ENCODE data around the gene DMD. TPM values are rescaled to one million over a fixed set of nuclear protein-coding genes. Genes with fewer than 3 reads are reported as not detected.

DMD gene
- total RNA-seq, 2 donors from 2014 or later: 19.6 to 24.9 TPM

GRCh38 chrX:31355206-31355955, 1856.0 kb downstream of the DMD start:
- WGBS, 2 experiments (ENCODE audit: insufficient coverage in 1 of 2, insufficient read length in 1 of 2): 83% methylated on average over 1 of the region's 6 CpGs; no CpG with 5 or more reads in 1 of the 2 experiments

GRCh38 chrX:31353095-31353494, 1858.3 kb downstream of the DMD start:
- H3K27ac Mint-ChIP-seq: no peak overlapping the region
- Histone ChIP-seq H3K9ac (ENCODE audit: extremely low read depth, low read length, poor library complexity, severe bottlenecking) (no peak overlapping the region), H3K4me1 (ENCODE audit: control insufficient read depth, insufficient read depth, low read length) (no peaks in the 10 kb centered on the region), H3K36me3 (ENCODE audit: control insufficient read depth, insufficient read depth, low read length) (no peaks in the 10 kb centered on the region), H3K4me3 (ENCODE audit: low read length) (no peak overlapping the region), H3K9me3 (ENCODE audit: control insufficient read depth, low read length) (no peaks in the 10 kb centered on the region), H3K27ac (ENCODE audit: low read depth, low read length) (no peak overlapping the region), H3K27me3 (ENCODE audit: control insufficient read depth, insufficient read depth, low read length, poor library complexity, severe bottlenecking) (no peaks in the 10 kb centered on the region)
- H3K27me3 Mint-ChIP-seq (ENCODE audit: insufficient read depth): no peaks in the 10 kb centered on the region
- no peak overlapping the region for H3K4me3 Mint-ChIP-seq
- no peak for TF ChIP-seq CTCF (conservative IDR thresholded peaks at IDR 0.05)
- WGBS, 2 experiments (ENCODE audit: insufficient coverage in 1 of 2, insufficient read length in 1 of 2): 57 to 82% methylated on average over 3 to 4 of the region's 4 CpGs
- DNase-seq: no peak
- peaks cover 9% of the 10 kb centered on the region for H3K4me1 Mint-ChIP-seq
- peaks cover 23% of the 10 kb centered on the region for H3K9me3 Mint-ChIP-seq
- no peaks in the 10 kb centered on the region for H3K36me3 Mint-ChIP-seq (ENCODE audit: low read depth)

More at GRCh38 chrX:31355206-31355955, 1856.0 kb downstream of the DMD start:
- Histone ChIP-seq H3K9ac (ENCODE audit: extremely low read depth, low read length, poor library complexity, severe bottlenecking) (no peak overlapping the region), H3K27ac (ENCODE audit: low read depth, low read length) (no peak overlapping the region), H3K36me3 (ENCODE audit: control insufficient read depth, insufficient read depth, low read length) (no peaks in the 10 kb centered on the region), H3K27me3 (ENCODE audit: control insufficient read depth, insufficient read depth, low read length, poor library complexity, severe bottlenecking) (no peaks in the 10 kb centered on the region), H3K4me1 (ENCODE audit: control insufficient read depth, insufficient read depth, low read length) (no peaks in the 10 kb centered on the region), H3K4me3 (ENCODE audit: low read length) (no peak overlapping the region), H3K9me3 (ENCODE audit: control insufficient read depth, low read length) (no peaks in the 10 kb centered on the region)
- no peak for TF ChIP-seq CTCF (conservative IDR thresholded peaks at IDR 0.05)
- no peak overlapping the region for H3K4me3 Mint-ChIP-seq
- H3K4me1 Mint-ChIP-seq: peaks cover 14% of the 10 kb centered on the region
- no peaks in the 10 kb centered on the region for H3K36me3 Mint-ChIP-seq (ENCODE audit: low read depth)
- H3K27ac Mint-ChIP-seq: no peak overlapping the region
- DNase-seq: no peak
- H3K9me3 Mint-ChIP-seq: peaks cover 17% of the 10 kb centered on the region
- H3K27me3 Mint-ChIP-seq (ENCODE audit: insufficient read depth): no peaks in the 10 kb centered on the region

- Mint-ChIP-seq H3K4me1 (no peaks in the 10 kb centered on the region), H3K9me3 (peaks cover 30% of the 10 kb centered on the region), H3K4me3 (no peak overlapping the region), H3K27me3 (ENCODE audit: insufficient read depth) (no peaks in the 10 kb centered on the region), H3K27ac (no peak overlapping the region), H3K36me3 (ENCODE audit: low read depth) (peaks cover 2% of the 10 kb centered on the region)
- no peak for TF ChIP-seq CTCF (conservative IDR thresholded peaks at IDR 0.05)
- Histone ChIP-seq H3K27me3 (ENCODE audit: control insufficient read depth, insufficient read depth, low read length, poor library complexity, severe bottlenecking) (no peaks in the 10 kb centered on the region), H3K36me3 (ENCODE audit: control insufficient read depth, insufficient read depth, low read length) (no peaks in the 10 kb centered on the region), H3K9ac (ENCODE audit: extremely low read depth, low read length, poor library complexity, severe bottlenecking) (no peak overlapping the region), H3K9me3 (ENCODE audit: control insufficient read depth, low read length) (no peaks in the 10 kb centered on the region), H3K4me1 (ENCODE audit: control insufficient read depth, insufficient read depth, low read length) (no peaks in the 10 kb centered on the region), H3K4me3 (ENCODE audit: low read length) (no peak overlapping the region), H3K27ac (ENCODE audit: low read depth, low read length) (no peak overlapping the region)
- no peak for DNase-seq
- 82% methylated on average over 1 of the region's 1 CpG; no CpG with 5 or more reads in 1 of the 2 experiments for WGBS, 2 experiments (ENCODE audit: insufficient coverage in 1 of 2, insufficient read length in 1 of 2)
Observed at GRCh38 chrX:31350808-31351074, 1860.6 kb downstream of the DMD start.
